Fibroblast of mammary gland (primary cell): Measurements from ENCODE around the gene NAA80.
"Not testable (repeated sequence)": the region's sequence is repeated elsewhere in the genome, so short reads cannot be mapped to it uniquely, and the experiment has no call there.

Experiments
- DNase-seq: peaks from one replicate; pipeline ENCODE4 v3.0.0-alpha.2; 2010; ENCODE audit warnings: low read depth
- H3K4me3 ChIP-seq: 2 replicates; pipeline ENCODE4 v1.5.1; 2011; ENCODE audit warnings: low read depth, mild to moderate bottlenecking, low read length, moderate library complexity; ENCODE audit not compliant: control insufficient read depth
- TF ChIP-seq, protein P1 (sequence below): conservative IDR thresholded peaks from 2 replicates; pipeline ENCODE4 v1.5.1; 2011; ENCODE audit warnings: low read depth, low read length, inconsistent platforms; ENCODE audit not compliant: control insufficient read depth, insufficient read depth

Gene NAA80

DNA sequence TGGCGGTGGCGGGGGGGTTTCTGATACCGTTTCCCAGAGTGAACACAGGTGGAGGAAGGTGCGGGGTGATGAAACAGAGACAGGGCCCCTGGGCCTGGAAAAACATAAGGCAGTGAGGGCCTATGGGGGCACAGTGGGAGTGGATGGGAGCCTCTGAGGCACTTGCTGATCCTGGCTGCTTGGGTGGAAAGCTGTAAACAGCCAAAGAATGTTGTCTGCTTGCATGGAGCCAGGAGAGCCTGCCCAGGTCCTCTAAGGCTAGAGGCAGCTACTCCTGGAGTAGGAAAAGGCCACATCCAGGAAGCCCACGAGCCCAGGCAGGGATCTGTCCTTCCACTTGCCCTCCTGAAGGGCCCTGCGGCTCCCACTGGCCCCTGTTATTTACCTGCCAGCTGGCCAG, 33.2 kb downstream of the NAA80 start:
- no peak overlapping the region for H3K4me3 ChIP-seq
- DNase-seq, result no peak
- TF ChIP-seq, protein P1, sequence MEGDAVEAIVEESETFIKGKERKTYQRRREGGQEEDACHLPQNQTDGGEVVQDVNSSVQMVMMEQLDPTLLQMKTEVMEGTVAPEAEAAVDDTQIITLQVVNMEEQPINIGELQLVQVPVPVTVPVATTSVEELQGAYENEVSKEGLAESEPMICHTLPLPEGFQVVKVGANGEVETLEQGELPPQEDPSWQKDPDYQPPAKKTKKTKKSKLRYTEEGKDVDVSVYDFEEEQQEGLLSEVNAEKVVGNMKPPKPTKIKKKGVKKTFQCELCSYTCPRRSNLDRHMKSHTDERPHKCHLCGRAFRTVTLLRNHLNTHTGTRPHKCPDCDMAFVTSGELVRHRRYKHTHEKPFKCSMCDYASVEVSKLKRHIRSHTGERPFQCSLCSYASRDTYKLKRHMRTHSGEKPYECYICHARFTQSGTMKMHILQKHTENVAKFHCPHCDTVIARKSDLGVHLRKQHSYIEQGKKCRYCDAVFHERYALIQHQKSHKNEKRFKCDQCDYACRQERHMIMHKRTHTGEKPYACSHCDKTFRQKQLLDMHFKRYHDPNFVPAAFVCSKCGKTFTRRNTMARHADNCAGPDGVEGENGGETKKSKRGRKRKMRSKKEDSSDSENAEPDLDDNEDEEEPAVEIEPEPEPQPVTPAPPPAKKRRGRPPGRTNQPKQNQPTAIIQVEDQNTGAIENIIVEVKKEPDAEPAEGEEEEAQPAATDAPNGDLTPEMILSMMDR, result no peak

DNA sequence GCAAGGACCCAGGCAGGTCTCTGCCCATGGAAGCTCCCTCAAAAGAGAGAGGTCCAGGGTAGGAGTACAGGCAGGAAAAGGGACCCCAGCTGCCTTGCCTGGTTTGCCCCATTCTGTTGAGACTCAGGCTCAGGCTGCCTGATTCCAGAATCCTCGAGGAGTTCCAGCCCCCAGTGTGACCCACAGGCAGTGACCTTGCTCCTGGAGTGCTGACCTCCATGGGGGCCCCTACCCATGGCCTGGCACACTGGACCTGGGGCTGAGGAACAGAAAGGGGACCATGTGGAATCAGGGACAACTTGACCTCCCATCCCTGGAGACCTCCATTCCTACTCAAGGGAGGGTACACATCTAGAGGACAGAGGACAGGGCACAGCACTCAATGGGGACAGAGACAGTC, 33.6 kb downstream of the NAA80 start:
- H3K4me3 ChIP-seq, result no peak overlapping the region
- TF ChIP-seq, protein P1, result no peak
- DNase-seq, result no peak

DNA sequence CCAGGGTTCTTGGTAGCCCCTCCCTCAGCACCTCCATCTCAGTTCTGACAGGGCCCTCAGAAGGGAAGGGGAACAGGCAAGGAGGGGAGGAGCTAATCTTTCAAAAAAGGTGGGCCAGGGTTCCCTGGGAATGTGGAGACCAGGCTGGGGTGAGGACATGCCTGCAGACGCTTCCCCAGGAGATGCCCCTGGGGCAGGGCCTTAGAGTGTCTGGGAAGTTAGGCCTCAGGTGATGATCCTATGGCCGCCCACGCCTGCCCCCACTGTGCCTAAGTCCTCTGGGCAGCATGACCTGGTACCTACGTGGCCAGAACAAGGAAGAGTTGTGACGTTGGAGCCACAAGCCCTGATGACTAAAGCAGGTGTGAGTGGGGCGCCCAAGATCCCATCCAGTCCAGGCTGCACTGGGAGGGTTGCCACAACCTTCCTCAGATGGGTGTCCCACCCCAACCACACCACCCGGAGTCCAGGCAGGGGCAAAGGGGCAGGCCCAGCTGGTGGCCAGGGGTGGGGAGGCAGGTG, 34.2 kb downstream of the NAA80 start:
- DNase-seq, result no peak
- TF ChIP-seq, protein P1, result no peak
- no peak overlapping the region for H3K4me3 ChIP-seq

DNA sequence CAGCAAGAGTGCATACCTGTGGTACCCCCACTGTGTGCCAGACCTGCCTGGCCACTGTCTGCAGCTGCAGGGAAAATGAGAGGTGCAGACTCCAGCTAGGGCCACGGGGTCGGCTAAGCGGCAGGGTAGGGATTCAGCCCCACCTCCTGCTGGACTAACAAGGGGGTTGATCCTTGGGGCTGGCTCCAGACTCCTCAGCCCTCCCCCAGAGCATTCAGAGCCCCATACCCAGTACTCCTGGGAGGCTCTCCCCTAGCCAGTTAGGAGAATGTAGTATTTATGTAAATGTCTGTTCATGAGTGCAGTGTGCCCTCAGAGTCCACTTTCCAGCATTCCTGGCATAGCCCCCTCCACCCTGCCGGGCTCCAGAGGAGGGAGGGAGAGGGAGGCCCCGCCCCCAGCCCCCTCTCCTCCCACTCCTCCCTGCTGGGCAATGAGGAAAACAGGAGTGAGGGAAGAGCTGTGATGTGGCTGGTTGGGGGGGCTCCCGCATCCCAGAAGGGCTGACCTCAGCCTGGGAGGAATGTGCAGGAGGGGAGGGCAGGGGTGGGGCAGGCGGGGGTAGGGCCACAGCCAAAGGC, 34.7 kb downstream of the NAA80 start:
- DNase-seq, result peak; percentile 77
- TF ChIP-seq, protein P1, result no peak
- H3K4me3 ChIP-seq, result no peak overlapping the region

DNA sequence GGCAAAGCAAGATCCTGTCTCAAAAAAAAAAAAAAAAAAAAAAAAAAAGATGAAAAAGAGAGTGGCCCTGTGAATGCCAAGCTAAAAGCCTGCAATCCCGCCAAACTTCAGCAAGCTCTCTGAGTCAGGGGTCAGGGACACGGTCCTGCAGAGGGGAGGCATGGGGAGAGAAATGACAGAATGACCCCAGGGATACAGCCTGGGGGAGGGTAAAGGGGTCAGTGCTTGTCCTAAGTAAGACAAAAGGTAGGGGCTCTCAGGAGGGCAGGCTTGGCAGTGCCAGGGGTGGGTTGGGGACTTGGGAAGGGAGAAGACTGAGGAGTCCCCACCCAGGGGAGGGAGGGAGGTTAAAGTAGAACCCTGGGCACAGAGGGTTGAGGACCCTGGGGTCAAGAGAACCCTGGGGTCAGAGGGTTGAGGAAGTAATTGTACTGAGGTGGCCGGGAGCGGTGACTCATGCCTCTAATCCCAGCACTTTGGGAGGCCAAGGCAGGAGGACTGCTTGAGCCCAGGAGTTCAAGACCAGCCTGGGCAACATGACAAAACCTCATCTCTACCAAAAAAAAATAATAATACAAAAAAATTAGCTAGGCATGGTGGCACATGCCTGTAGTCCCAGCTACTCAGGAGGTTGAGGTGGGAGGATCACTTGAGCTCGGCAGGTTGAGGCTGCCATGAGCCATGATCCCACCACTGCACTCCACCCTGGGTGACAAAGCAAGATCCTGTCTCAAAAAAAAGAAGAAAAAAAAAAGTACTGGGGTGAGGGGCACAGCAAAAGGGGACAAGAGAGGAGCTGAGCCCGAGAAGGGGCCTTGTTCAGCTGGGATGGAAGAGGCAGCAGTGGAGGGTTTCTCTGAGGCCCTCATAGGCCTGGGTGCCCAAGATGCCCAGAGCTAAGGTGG, 35.5 kb downstream of the NAA80 start:
- TF ChIP-seq, protein P1, result no peak
- H3K4me3 ChIP-seq, result no peak overlapping the region
- DNase-seq, result no peak

DNA sequence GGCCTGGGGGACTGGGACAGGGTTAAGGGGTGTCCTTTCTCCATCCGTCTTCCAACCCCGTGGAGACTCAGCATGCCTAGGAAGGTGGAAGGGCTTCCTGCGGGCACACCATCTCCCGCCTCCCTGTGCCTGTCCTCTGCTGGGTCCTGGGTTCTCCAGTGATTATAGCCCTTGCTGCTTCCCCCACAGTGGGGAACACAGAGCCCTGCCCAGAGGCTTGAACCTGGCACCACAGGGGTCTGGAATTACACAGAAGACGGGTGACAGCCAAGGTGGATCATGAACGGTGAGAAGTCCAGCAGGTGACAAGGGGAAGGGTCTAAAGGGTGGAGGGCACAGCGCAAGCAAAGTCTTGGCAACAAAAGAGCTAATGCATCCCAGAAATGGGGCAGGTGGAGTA, 36.4 kb downstream of the NAA80 start:
- DNase-seq, result no peak
- TF ChIP-seq, protein P1, result no peak
- H3K4me3 ChIP-seq, result no peak overlapping the region

DNA sequence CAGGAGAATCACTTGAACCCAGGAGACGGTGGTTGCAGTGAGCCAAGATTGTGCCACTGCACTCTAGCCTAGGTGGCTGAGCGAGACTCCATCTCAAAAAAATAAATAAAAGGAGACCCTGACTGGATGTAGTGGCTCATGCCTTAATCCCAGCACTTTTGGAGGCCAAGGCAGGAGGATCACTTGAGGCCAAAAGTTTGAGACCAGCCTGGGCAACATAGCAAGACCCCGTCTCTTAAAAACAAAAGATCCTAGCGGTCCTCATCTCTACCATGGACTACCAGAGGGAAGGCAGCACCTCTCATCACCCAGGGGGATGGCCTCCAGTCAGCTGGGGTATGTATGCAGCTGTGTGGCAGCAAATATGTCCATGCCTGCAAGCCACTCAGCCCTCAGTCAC, 37.0 kb downstream of the NAA80 start:
- H3K4me3 ChIP-seq, DNase-seq: not testable (repeated sequence)
